Activated CD8-positive, alpha-beta T cell treated with anti-CD3 and anti-CD28 coated beads, Interleukin-2, amount 10 ng/mL, durations not matched to agents 7 days and 5 days (primary cell): ENCODE results near the gene APLP2. TPM values are rescaled to one million over a fixed set of nuclear protein-coding genes. Genes with fewer than 3 reads are reported as not detected.

Experiments
- ATAC-seq: fragments of 150-1000 bp; cut with Tn5 transposase; one replicate; pipeline ENCODE4 v1.10.0; 2021; ENCODE audit warnings: moderate library complexity
- CTCF ChIA-PET: fragments of 350-600 bp; sonication (Branson Sonifier 250); formaldehyde crosslinking; loops from one replicate; lab custom pipeline; 2021; ENCODE audit warnings: antibody characterized with exemption; lab: Charles Lee
- POLR2A ChIA-PET: fragments of 350-600 bp; sonication (Branson Sonifier 250); formaldehyde crosslinking; loops from one replicate; lab custom pipeline; 2021; ENCODE audit warnings: antibody characterized with exemption; lab: Charles Lee
- DNase-seq: peaks from one replicate; pipeline ENCODE4 v3.0.0-alpha.2; 2020
- H3K27ac Mint-ChIP-seq: one replicate; pipeline ENCODE4 v1.8.0; 2021; ENCODE audit warnings: mild to moderate bottlenecking, mixed read lengths
- H3K27me3 Mint-ChIP-seq: one replicate; pipeline ENCODE4 v1.8.0; 2021; ENCODE audit warnings: low read depth, mixed read lengths
- H3K36me3 Mint-ChIP-seq: one replicate; pipeline ENCODE4 v1.8.0; 2021; ENCODE audit warnings: low read depth, mixed read lengths
- H3K4me1 Mint-ChIP-seq: one replicate; pipeline ENCODE4 v1.8.0; 2021; ENCODE audit warnings: low read depth, mixed read lengths
- H3K4me3 Mint-ChIP-seq: one replicate; pipeline ENCODE4 v1.8.0; 2021; ENCODE audit warnings: mild to moderate bottlenecking, mixed read lengths
- H3K9me3 Mint-ChIP-seq: one replicate; pipeline ENCODE4 v1.8.0; 2022; ENCODE audit warnings: mixed read lengths; ENCODE audit not compliant: insufficient read depth
- total RNA-seq, 2 experiments: library from RNA; stranded (reverse); gene quantifications; one replicate each; pipeline ENCODE4 v1.2.3, GENCODE V29; 2021

The APLP2 gene
- total RNA-seq, 2 experiments from 2014 or later: 16.5 to 17.0 TPM

GRCh38 chr11:130062026-130062425 lies 7.7 kb upstream of the APLP2 start:
- no peak for ATAC-seq
- peaks cover 37% of the 10 kb centered on the region for H3K27me3 Mint-ChIP-seq
- no peaks in the 10 kb centered on the region for H3K9me3 Mint-ChIP-seq
- CTCF ChIA-PET: interaction anchor here (1.3 kb wide), 1 partner anchor 11 kb away, joined by 3 read pairs; no protein-coding TSS in a partner anchor
- POLR2A ChIA-PET: interaction anchor here (0.7 kb wide), 1 partner anchor 138 kb away, joined by 4 read pairs; no protein-coding TSS in a partner anchor
- DNase-seq: no peak
- H3K36me3 Mint-ChIP-seq: no peaks in the 10 kb centered on the region
- H3K4me1 Mint-ChIP-seq: no peaks in the 10 kb centered on the region
- H3K27ac Mint-ChIP-seq: no peak overlapping the region
- H3K4me3 Mint-ChIP-seq: no peak overlapping the region

GRCh38 chr11:130063451-130063850 lies 6.2 kb upstream of the APLP2 start:
- Mint-ChIP-seq H3K27ac (no peak overlapping the region), H3K36me3 (no peaks in the 10 kb centered on the region), H3K9me3 (no peaks in the 10 kb centered on the region), H3K4me1 (peaks cover 2% of the 10 kb centered on the region), H3K27me3 (peaks cover 42% of the 10 kb centered on the region), H3K4me3 (no peak overlapping the region)
- ATAC-seq: no peak
- POLR2A ChIA-PET: no interaction called here
- CTCF ChIA-PET: interaction anchor here (1.2 kb wide), 1 partner anchor 68 kb away, joined by 3 read pairs; no protein-coding TSS in a partner anchor
- DNase-seq: no peak

- DNase-seq (no peak), ATAC-seq (no peak)
- H3K4me3 Mint-ChIP-seq: no peak overlapping the region
- H3K36me3 Mint-ChIP-seq: no peaks in the 10 kb centered on the region
- ChIA-PET CTCF (no interaction called here), POLR2A (no interaction called here)
- H3K27ac Mint-ChIP-seq: no peak overlapping the region
- peaks cover 43% of the 10 kb centered on the region for H3K27me3 Mint-ChIP-seq
- peaks cover 8% of the 10 kb centered on the region for H3K4me1 Mint-ChIP-seq
- H3K9me3 Mint-ChIP-seq: no peaks in the 10 kb centered on the region
Observed at GRCh38 chr11:130064596-130064995, 5.1 kb upstream of the APLP2 start.

GRCh38 chr11:130066338-130066737 lies 3.4 kb upstream of the APLP2 start:
- Mint-ChIP-seq H3K27ac (no peak overlapping the region), H3K4me3 (no peak overlapping the region), H3K36me3 (no peaks in the 10 kb centered on the region), H3K27me3 (peaks cover 38% of the 10 kb centered on the region), H3K9me3 (no peaks in the 10 kb centered on the region), H3K4me1 (peaks cover 13% of the 10 kb centered on the region)
- ChIA-PET POLR2A (interaction anchor here (0.7 to 0.9 kb wide), 2 partner anchors 12 to 63 kb away, joined by 3 read pairs; partner anchors contain the start of gene PRDM10), CTCF (interaction anchor here (2.0 kb wide), 1 partner anchor 66 kb away, joined by 7 read pairs; no protein-coding TSS in a partner anchor)
- ATAC-seq (no peak), DNase-seq (no peak)

GRCh38 chr11:130068546-130068985 lies 1.1 kb upstream of the APLP2 start:
- peaks cover 15% of the 10 kb centered on the region for H3K4me1 Mint-ChIP-seq
- no peak for DNase-seq
- POLR2A ChIA-PET: interaction anchor here (0.6 kb wide), 1 partner anchor 212 kb away, joined by 4 read pairs; no protein-coding TSS in a partner anchor

GRCh38 chr11:130068986-130069658 lies 572 bp upstream of the APLP2 start:
- ATAC-seq (peak; percentile 61), DNase-seq (peak; percentile 59)
- Mint-ChIP-seq H3K4me3 (peak overlapping the region; percentile 92), H3K27me3 (peaks cover 40% of the 10 kb centered on the region), H3K4me1 (peaks cover 15% of the 10 kb centered on the region), H3K9me3 (no peaks in the 10 kb centered on the region), H3K27ac (peak overlapping the region; percentile 77), H3K36me3 (no peaks in the 10 kb centered on the region)
- ChIA-PET POLR2A (no interaction called here), CTCF (no interaction called here)

More at GRCh38 chr11:130068546-130068985, 1.1 kb upstream of the APLP2 start:
- CTCF ChIA-PET: interaction anchor here (1.5 kb wide), 1 partner anchor 64 kb away, joined by 3 read pairs; no protein-coding TSS in a partner anchor
- Mint-ChIP-seq H3K27me3 (peaks cover 44% of the 10 kb centered on the region), H3K27ac (peak overlapping the region; percentile 77), H3K9me3 (no peaks in the 10 kb centered on the region), H3K36me3 (no peaks in the 10 kb centered on the region), H3K4me3 (peak overlapping the region; percentile 92)
- ATAC-seq: no peak

- DNase-seq (peak; percentile 54), ATAC-seq (peak; percentile 36)
- POLR2A ChIA-PET: interaction anchor here (1.9 kb wide), 1 partner anchor 67 kb away, joined by 9 read pairs; the partner anchor contains the start of gene PRDM10
- Mint-ChIP-seq H3K27ac (no peak overlapping the region), H3K4me1 (peaks cover 15% of the 10 kb centered on the region), H3K36me3 (no peaks in the 10 kb centered on the region), H3K4me3 (peak overlapping the region; percentile 82), H3K27me3 (peaks cover 30% of the 10 kb centered on the region), H3K9me3 (no peaks in the 10 kb centered on the region)
- CTCF ChIA-PET: interaction anchor here (1.0 to 2.5 kb wide), 7 partner anchors 48 to 182 kb away, joined by 3 to 16 read pairs (median 5); no protein-coding TSS in a partner anchor
Observed at GRCh38 chr11:130070109-130070845, 583 bp downstream of the APLP2 start.

GRCh38 chr11:130070846-130071200 lies 1.1 kb downstream of the APLP2 start:
- Mint-ChIP-seq H3K9me3 (no peaks in the 10 kb centered on the region), H3K4me3 (peak overlapping the region; percentile 77), H3K4me1 (peaks cover 15% of the 10 kb centered on the region), H3K27ac (peak overlapping the region; percentile 64), H3K36me3 (no peaks in the 10 kb centered on the region), H3K27me3 (peaks cover 30% of the 10 kb centered on the region)
- no peak for ATAC-seq
- ChIA-PET POLR2A (interaction anchor here (1.9 kb wide), 1 partner anchor 67 kb away, joined by 9 read pairs; the partner anchor contains the start of gene PRDM10), CTCF (interaction anchor here (0.9 to 2.5 kb wide), 10 partner anchors 17 to 183 kb away, joined by 3 to 16 read pairs (median 4); no protein-coding TSS in a partner anchor)
- no peak for DNase-seq

- H3K9me3 Mint-ChIP-seq: no peaks in the 10 kb centered on the region
- POLR2A ChIA-PET: interaction anchor here (1.9 kb wide), 1 partner anchor 68 kb away, joined by 9 read pairs; the partner anchor contains the start of gene PRDM10
- H3K4me3 Mint-ChIP-seq: peak overlapping the region; percentile 77
- DNase-seq (no peak), ATAC-seq (no peak)
- no peaks in the 10 kb centered on the region for H3K36me3 Mint-ChIP-seq
- H3K27ac Mint-ChIP-seq: peak overlapping the region; percentile 64
- peaks cover 15% of the 10 kb centered on the region for H3K4me1 Mint-ChIP-seq
- peaks cover 30% of the 10 kb centered on the region for H3K27me3 Mint-ChIP-seq
- CTCF ChIA-PET: interaction anchor here (0.9 to 2.5 kb wide), 9 partner anchors 16 to 183 kb away, joined by 3 to 16 read pairs (median 4); no protein-coding TSS in a partner anchor
Observed at GRCh38 chr11:130071211-130071712, 1.6 kb downstream of the APLP2 start.

- no peaks in the 10 kb centered on the region for H3K9me3 Mint-ChIP-seq
- no peak overlapping the region for H3K27ac Mint-ChIP-seq
Observed at GRCh38 chr11:130074736-130075135, 5.0 kb downstream of the APLP2 start.

GRCh38 chr11:130076778-130077481 lies 7.2 kb downstream of the APLP2 start:
- CTCF ChIA-PET: interaction anchor here (1.4 to 2.2 kb wide), 2 partner anchors 55 to 154 kb away, joined by 5 to 8 read pairs; no protein-coding TSS in a partner anchor

More at GRCh38 chr11:130074736-130075135, 5.0 kb downstream of the APLP2 start:
- ATAC-seq (no peak), DNase-seq (no peak)
- ChIA-PET POLR2A (no interaction called here), CTCF (no interaction called here)
- H3K27me3 Mint-ChIP-seq: peaks cover 22% of the 10 kb centered on the region
- H3K36me3 Mint-ChIP-seq: no peaks in the 10 kb centered on the region
- H3K4me3 Mint-ChIP-seq: no peak overlapping the region
- H3K4me1 Mint-ChIP-seq: peaks cover 7% of the 10 kb centered on the region

More at GRCh38 chr11:130076778-130077481, 7.2 kb downstream of the APLP2 start:
- Mint-ChIP-seq H3K4me1 (no peaks in the 10 kb centered on the region), H3K27ac (no peak overlapping the region), H3K9me3 (no peaks in the 10 kb centered on the region), H3K27me3 (peaks cover 11% of the 10 kb centered on the region), H3K4me3 (no peak overlapping the region), H3K36me3 (no peaks in the 10 kb centered on the region)
- POLR2A ChIA-PET: no interaction called here
- no peak for DNase-seq
- no peak for ATAC-seq
